ENCODE data around the gene EIF2S2.

The EIF2S2 gene

DNA sequence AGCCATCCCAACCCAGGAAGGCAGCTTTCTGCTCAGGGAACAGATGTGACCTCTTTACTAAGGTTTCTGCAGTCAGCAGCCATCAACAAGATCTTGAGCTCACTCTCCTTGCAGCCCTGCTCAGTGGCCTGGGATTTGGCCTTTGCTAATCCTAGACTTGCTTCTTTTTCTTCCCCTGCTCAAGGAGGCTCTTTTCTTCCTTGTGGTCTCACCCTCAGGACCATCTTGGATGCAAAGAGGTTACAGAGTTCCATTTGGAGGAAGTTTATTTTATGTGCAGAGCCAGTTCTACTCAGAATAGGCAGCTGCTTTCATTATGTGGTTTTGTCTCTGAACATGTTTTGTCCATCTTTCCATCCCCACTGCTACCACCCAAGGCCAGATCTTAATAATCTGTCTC lies 69.0 kb downstream of the EIF2S2 start:
- ChIA-PET CTCF (interaction anchor here (0.6 to 1.7 kb wide), 4 partner anchors 18 to 71 kb away, joined by 3 to 7 read pairs (median 3); no protein-coding TSS in a partner anchor), POLR2A (no interaction called here)
- Histone ChIP-seq H3K4me1 (ENCODE audit: control insufficient read depth, insufficient read depth, low read length) (peaks cover 8% of the 10 kb centered on the region; the same call in 1 of the 2 replicates), H3K27ac (ENCODE audit: extremely low read depth, low read depth, low read length) (no peak overlapping the region), H3K9me3 (ENCODE audit: control insufficient read depth, insufficient read depth, low read depth, low read length) (no peaks in the 10 kb centered on the region), H3K36me3 (ENCODE audit: control insufficient read depth in 2 of 2, insufficient read depth in 1 of 2, low read length in 2 of 2) (no peaks in the 10 kb centered on the region), H3K4me3 (ENCODE audit: low read depth, low read length) (no peak overlapping the region)
- TF ChIP-seq, protein P1, sequence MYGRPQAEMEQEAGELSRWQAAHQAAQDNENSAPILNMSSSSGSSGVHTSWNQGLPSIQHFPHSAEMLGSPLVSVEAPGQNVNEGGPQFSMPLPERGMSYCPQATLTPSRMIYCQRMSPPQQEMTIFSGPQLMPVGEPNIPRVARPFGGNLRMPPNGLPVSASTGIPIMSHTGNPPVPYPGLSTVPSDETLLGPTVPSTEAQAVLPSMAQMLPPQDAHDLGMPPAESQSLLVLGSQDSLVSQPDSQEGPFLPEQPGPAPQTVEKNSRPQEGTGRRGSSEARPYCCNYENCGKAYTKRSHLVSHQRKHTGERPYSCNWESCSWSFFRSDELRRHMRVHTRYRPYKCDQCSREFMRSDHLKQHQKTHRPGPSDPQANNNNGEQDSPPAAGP (tag by site-specific recombination; IDR thresholded peaks at IDR 0.05): no peak
- no peak for TF ChIP-seq RBAK (tag by site-specific recombination; IDR thresholded peaks at IDR 0.05)
- no peak for TF ChIP-seq ZNF302 (tag by site-specific recombination; IDR thresholded peaks at IDR 0.05; ENCODE audit: low read depth)
- no peak for TF ChIP-seq MYNN (tag by site-specific recombination; IDR thresholded peaks at IDR 0.05; ENCODE audit: borderline replicate concordance)
- TF ChIP-seq GFI1B (tag by site-specific recombination; IDR thresholded peaks at IDR 0.05): no peak
- no peak for TF ChIP-seq ZNF785 (tag by site-specific recombination; IDR thresholded peaks at IDR 0.05)
- no peak for TF ChIP-seq ZNF398 (tag by site-specific recombination; IDR thresholded peaks at IDR 0.05)
- TF ChIP-seq ZNF324 (tag by site-specific recombination; IDR thresholded peaks at IDR 0.05): no peak
- TF ChIP-seq ZNF549 (tag by site-specific recombination; IDR thresholded peaks at IDR 0.05): no peak
- TF ChIP-seq, protein P2, sequence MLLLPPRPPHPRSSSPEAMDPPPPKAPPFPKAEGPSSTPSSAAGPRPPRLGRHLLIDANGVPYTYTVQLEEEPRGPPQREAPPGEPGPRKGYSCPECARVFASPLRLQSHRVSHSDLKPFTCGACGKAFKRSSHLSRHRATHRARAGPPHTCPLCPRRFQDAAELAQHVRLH (tag by site-specific recombination; IDR thresholded peaks at IDR 0.05): no peak
- no peak for TF ChIP-seq ZBTB20 (tag by site-specific recombination; IDR thresholded peaks at IDR 0.05)
- no peak for TF ChIP-seq ZNF501 (tag by site-specific recombination; IDR thresholded peaks at IDR 0.05)
- TF ChIP-seq ZNF19 (tag by site-specific recombination; IDR thresholded peaks at IDR 0.05; ENCODE audit: low read depth): no peak
- TF ChIP-seq KLF10 (tag by site-specific recombination; IDR thresholded peaks at IDR 0.05): no peak
- TF ChIP-seq, protein P3, sequence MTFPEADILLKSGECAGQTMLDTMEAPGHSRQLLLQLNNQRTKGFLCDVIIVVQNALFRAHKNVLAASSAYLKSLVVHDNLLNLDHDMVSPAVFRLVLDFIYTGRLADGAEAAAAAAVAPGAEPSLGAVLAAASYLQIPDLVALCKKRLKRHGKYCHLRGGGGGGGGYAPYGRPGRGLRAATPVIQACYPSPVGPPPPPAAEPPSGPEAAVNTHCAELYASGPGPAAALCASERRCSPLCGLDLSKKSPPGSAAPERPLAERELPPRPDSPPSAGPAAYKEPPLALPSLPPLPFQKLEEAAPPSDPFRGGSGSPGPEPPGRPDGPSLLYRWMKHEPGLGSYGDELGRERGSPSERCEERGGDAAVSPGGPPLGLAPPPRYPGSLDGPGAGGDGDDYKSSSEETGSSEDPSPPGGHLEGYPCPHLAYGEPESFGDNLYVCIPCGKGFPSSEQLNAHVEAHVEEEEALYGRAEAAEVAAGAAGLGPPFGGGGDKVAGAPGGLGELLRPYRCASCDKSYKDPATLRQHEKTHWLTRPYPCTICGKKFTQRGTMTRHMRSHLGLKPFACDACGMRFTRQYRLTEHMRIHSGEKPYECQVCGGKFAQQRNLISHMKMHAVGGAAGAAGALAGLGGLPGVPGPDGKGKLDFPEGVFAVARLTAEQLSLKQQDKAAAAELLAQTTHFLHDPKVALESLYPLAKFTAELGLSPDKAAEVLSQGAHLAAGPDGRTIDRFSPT (tag by site-specific recombination; IDR thresholded peaks at IDR 0.05): no peak
- TF ChIP-seq, protein P4, sequence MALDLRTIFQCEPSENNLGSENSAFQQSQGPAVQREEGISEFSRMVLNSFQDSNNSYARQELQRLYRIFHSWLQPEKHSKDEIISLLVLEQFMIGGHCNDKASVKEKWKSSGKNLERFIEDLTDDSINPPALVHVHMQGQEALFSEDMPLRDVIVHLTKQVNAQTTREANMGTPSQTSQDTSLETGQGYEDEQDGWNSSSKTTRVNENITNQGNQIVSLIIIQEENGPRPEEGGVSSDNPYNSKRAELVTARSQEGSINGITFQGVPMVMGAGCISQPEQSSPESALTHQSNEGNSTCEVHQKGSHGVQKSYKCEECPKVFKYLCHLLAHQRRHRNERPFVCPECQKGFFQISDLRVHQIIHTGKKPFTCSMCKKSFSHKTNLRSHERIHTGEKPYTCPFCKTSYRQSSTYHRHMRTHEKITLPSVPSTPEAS (tag by site-specific recombination; IDR thresholded peaks at IDR 0.05): no peak

DNA sequence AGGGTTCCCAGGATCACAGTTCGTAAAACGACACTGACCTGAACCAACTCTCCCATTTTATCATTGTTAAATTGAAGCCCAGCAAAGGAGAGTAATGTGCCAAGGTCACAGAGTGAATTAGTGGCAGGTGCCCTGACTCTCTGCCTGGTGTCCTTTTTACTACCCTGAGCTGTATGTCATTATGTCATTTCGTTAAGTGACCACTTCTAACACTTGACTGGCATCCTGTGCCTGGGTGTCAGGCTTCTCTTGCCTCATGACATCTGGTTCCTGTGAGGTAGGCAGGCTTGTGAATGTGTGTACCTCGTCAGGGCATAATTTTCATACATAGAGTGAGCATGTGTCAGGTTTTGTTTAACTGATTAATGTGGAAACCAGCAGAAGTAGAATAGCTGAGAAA lies 69.8 kb downstream of the EIF2S2 start:
- no peak for TF ChIP-seq SP7 (tag by site-specific recombination; IDR thresholded peaks at IDR 0.05)
- TF ChIP-seq ZNF155 (tag by site-specific recombination; IDR thresholded peaks at IDR 0.05): no peak
- TF ChIP-seq ZNF398 (tag by site-specific recombination; IDR thresholded peaks at IDR 0.05): no peak
- TF ChIP-seq ZNF2 (tag by site-specific recombination; IDR thresholded peaks at IDR 0.05): no peak
- TF ChIP-seq SCRT1 (tag by site-specific recombination; IDR thresholded peaks at IDR 0.05; ENCODE audit: borderline replicate concordance): no peak
- TF ChIP-seq ZNF202 (tag by site-specific recombination; IDR thresholded peaks at IDR 0.05; ENCODE audit: borderline replicate concordance): no peak
- no peak for TF ChIP-seq CTCF (tag by site-specific recombination; IDR thresholded peaks at IDR 0.05)
- no peak for TF ChIP-seq ZNF391 (tag by site-specific recombination; IDR thresholded peaks at IDR 0.05; ENCODE audit: borderline replicate concordance, low read depth)
- Histone ChIP-seq H3K27ac (ENCODE audit: extremely low read depth, low read depth, low read length) (no peak overlapping the region), H3K36me3 (ENCODE audit: control insufficient read depth in 2 of 2, insufficient read depth in 1 of 2, low read length in 2 of 2) (no peaks in the 10 kb centered on the region), H3K9me3 (ENCODE audit: control insufficient read depth, insufficient read depth, low read depth, low read length) (no peaks in the 10 kb centered on the region), H3K4me1 (ENCODE audit: control insufficient read depth, insufficient read depth, low read length) (peaks cover 8% of the 10 kb centered on the region), H3K4me3 (ENCODE audit: low read depth, low read length) (no peak overlapping the region)
- POLR2A ChIA-PET: no interaction called here
- CTCF ChIA-PET: interaction anchor here (1.0 to 1.7 kb wide), 2 partner anchors 20 to 25 kb away, joined by 3 to 7 read pairs; no protein-coding TSS in a partner anchor

Data from HEK293 (cell line).